DOHH2 (cell line): ENCODE data around the gene GTPBP3.

Source experiments
- H3F3A ChIP-seq: fragments of 200-600 bp; sonication (generic), shearing (Covaris generic); 2 replicates; pipeline ENCODE4 v1.6.0; 2016; ENCODE audit warnings: antibody characterized with exemption, mild to moderate bottlenecking; ENCODE audit not compliant: control insufficient read depth, insufficient read depth
- H3K27ac ChIP-seq: fragments of 200-600 bp; sonication (generic); 2 replicates; pipeline ENCODE4 v1.5.1; 2014; ENCODE audit warnings: low read depth, mild to moderate bottlenecking, low read length, moderate library complexity
- H3K27me3 ChIP-seq: fragments of 200-600 bp; sonication (generic); 2 replicates; pipeline ENCODE4 v1.6.1; 2014; ENCODE audit warnings: mild to moderate bottlenecking, low read length, mixed read lengths; ENCODE audit not compliant: control insufficient read depth
- H3K36me3 ChIP-seq: fragments of 200-600 bp; sonication (generic); 2 replicates; pipeline ENCODE4 v1.6.1; 2014; ENCODE audit warnings: mild to moderate bottlenecking, low read length, moderate library complexity, mixed read lengths; ENCODE audit not compliant: control insufficient read depth
- H3K4me1 ChIP-seq: fragments of 200-600 bp; sonication (generic); 2 replicates; pipeline ENCODE4 v1.6.1; 2014; ENCODE audit warnings: mild to moderate bottlenecking, low read length, mixed read lengths; ENCODE audit not compliant: control insufficient read depth
- H3K4me2 ChIP-seq: fragments of 200-600 bp; sonication (generic); 2 replicates; pipeline ENCODE4 v1.6.0; 2014; ENCODE audit warnings: mild to moderate bottlenecking, low read length, moderate library complexity
- H3K4me3 ChIP-seq: fragments of 200-600 bp; sonication (generic); 2 replicates; pipeline ENCODE4 v1.5.1; 2014; ENCODE audit warnings: mild to moderate bottlenecking, low read length, mixed read lengths
- H3K79me2 ChIP-seq: fragments of 200-600 bp; sonication (generic); 2 replicates; pipeline ENCODE4 v1.6.1; 2014; ENCODE audit warnings: mild to moderate bottlenecking, low read length, mixed read lengths; ENCODE audit not compliant: control insufficient read depth
- H3K9me2 ChIP-seq: fragments of 200-600 bp; sonication (generic); replicated peaks from 2 replicates; pipeline ENCODE4 v1.6.1; 2014; ENCODE audit warnings: mild to moderate bottlenecking, low read length, mixed read lengths; ENCODE audit not compliant: control insufficient read depth
- H3K9me3 ChIP-seq: fragments of 200-600 bp; sonication (generic); 2 replicates; pipeline ENCODE4 v1.6.1; 2014; ENCODE audit warnings: antibody characterized with exemption, low read length, mixed read lengths; ENCODE audit not compliant: control insufficient read depth, insufficient read depth
- H4K20me1 ChIP-seq: fragments of 200-600 bp; sonication (generic); 2 replicates; pipeline ENCODE4 v1.6.0; 2014; ENCODE audit warnings: low read depth, mild to moderate bottlenecking, antibody characterized with exemption, low read length, moderate library complexity; ENCODE audit not compliant: control insufficient read depth, insufficient read depth
- CTCF ChIP-seq: fragments of 200-600 bp; sonication (generic); IDR thresholded peaks from one replicate; pipeline ENCODE4 v1.5.1; 2014; ENCODE audit warnings: antibody characterized with exemption, mild to moderate bottlenecking, low read depth, low read length; ENCODE audit not compliant: poor library complexity, severe bottlenecking
- EZH2phosphoT487 ChIP-seq: fragments of 200-600 bp; sonication (generic); IDR thresholded peaks from 2 replicates; pipeline ENCODE4 v1.6.1; 2017; ENCODE audit warnings: borderline replicate concordance, mild to moderate bottlenecking, antibody characterized with exemption, low read length, moderate library complexity, mixed read lengths

Gene GTPBP3

GRCh38 chr19:17348700-17349099 lies 11.3 kb downstream of the GTPBP3 start:
- Histone ChIP-seq H3K4me2 (peak overlapping the region; percentile 53), H3K36me3 (peaks cover 5% of the 10 kb centered on the region; the same call in 1 of the 2 replicates), H3F3A (peaks cover 11% of the 10 kb centered on the region), H3K79me2 (no peaks in the 10 kb centered on the region), H4K20me1 (no peaks in the 10 kb centered on the region), H3K4me1 (peaks cover 61% of the 10 kb centered on the region), H3K9me3 (no peaks in the 10 kb centered on the region), H3K4me3 (peak overlapping the region; percentile 22), H3K9me2 (no peaks in the 10 kb centered on the region), H3K27ac (no peak overlapping the region), H3K27me3 (0 out of 2 replicates have a peak, but pooled peaks cover 3% of the 10 kb centered on the region)
- TF ChIP-seq EZH2phosphoT487 (no peak), CTCF (no peak)

DNA sequence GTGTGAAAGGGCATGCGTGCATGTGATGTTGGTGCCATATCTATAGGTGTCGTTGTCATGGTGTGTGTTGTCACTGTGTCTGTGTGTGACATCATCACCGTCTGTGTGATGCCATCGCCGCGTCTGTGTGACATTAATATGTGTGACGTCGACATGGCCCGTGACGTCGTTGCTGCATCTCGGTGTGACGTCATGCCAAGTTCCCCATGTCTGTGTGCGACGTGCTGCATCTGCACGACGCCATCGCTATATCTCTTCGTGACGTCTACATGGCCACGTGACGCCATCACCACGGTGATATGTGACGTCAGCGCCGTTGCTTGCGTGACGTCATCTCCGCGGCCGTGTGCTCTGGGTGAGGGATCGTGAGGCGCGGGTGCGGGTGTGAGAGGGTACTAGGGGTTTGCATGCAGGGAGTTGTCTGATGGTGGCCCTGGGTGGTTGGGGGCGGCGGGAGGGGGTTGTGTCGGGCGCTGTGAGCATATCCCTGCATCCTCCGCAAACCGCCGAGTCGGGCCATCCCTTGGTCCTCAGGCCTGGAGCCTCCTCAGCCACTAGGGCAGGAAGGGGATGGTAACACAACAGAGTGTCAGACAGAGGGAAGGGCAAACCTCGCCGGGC lies 14.6 kb downstream of the GTPBP3 start:
- Histone ChIP-seq H3K27me3 (0 out of 2 replicates have a peak, but pooled peaks cover 3% of the 10 kb centered on the region), H3K79me2 (no peaks in the 10 kb centered on the region), H4K20me1 (no peaks in the 10 kb centered on the region), H3F3A (peaks cover 2% of the 10 kb centered on the region; the same call in 1 of the 2 replicates), H3K9me2 (no peaks in the 10 kb centered on the region), H3K27ac (no peak overlapping the region), H3K4me1 (peaks cover 40% of the 10 kb centered on the region), H3K4me2 (no peak overlapping the region; the same call in 1 of the 2 replicates), H3K9me3 (no peaks in the 10 kb centered on the region), H3K4me3 (no peak overlapping the region), H3K36me3 (no peaks in the 10 kb centered on the region)
- no peak for TF ChIP-seq CTCF
- no peak for TF ChIP-seq EZH2phosphoT487

DNA sequence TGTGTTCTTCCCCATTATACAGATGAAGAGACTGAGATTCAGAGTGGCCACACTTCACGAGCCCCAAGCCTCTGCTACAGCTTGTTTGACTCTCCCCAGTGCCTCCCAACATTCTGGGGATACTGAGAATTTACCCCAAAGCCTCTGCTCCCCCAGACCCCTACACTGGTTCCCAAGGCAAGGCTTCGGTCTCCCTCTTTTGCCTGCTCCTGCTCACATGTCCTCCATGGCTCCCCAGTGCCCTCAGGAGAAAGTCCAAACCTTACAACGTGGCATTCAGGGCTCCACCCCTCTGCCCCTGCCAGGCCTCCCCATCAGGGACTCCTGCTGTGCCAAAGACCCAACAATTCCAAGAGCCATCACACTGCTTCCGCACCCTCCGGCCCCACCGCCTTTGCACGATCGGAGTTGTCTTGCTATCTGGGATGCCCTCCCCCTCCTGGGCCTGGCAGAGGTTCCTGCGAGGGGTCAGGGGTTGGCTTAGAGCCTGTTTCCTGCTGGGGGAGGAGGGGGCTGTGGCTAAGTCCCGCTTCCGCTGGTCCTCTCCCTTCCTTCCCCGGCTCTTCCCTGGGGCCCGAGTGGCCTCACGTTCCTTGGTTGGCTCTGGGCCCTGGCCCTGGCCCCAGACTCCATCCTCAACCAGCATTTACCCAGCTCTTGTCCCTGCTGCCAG lies 15.4 kb downstream of the GTPBP3 start:
- H3F3A ChIP-seq, result no peaks in the 10 kb centered on the region
- no peaks in the 10 kb centered on the region for H3K36me3 ChIP-seq
- H3K9me2 ChIP-seq, result no peaks in the 10 kb centered on the region
- TF ChIP-seq CTCF (no peak), EZH2phosphoT487 (no peak)
- H3K79me2 ChIP-seq, result no peaks in the 10 kb centered on the region
- no peak overlapping the region for H3K4me2 ChIP-seq
- no peaks in the 10 kb centered on the region for H3K9me3 ChIP-seq
- H3K4me3 ChIP-seq, result no peak overlapping the region
- peaks cover 32% of the 10 kb centered on the region for H3K4me1 ChIP-seq
- H3K27ac ChIP-seq, result no peak overlapping the region
- H3K27me3 ChIP-seq, result 0 out of 2 replicates have a peak, but pooled peaks cover 3% of the 10 kb centered on the region
- no peaks in the 10 kb centered on the region for H4K20me1 ChIP-seq
